ENCODE measurements around the gene RARS2.

DNA sequence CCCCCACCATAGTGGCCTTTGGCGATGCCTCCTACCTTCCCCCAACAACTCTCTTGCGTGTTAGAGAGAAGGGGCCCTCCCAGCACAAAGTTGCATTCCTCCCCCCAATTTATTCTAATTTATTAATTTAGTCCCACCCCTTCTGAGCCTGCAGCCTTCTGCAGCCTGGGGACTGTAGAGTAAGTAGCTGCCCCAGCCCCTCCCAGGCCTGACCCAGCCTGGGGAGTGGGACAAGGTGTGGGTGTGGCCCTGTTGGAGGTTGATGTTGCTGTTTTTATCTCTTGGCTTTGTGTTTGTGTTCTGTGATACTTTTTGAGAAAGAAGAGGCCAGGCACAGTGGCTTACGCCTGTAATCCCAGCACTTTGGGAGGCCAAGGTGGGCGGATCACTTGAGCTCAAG, 49.6 kb upstream of the RARS2 start:
- TF ChIP-seq SIN3A (IDR thresholded peaks at IDR 0.05; ENCODE audit: borderline replicate concordance, insufficient read depth, low read length): no peak
- TF ChIP-seq, protein P1, sequence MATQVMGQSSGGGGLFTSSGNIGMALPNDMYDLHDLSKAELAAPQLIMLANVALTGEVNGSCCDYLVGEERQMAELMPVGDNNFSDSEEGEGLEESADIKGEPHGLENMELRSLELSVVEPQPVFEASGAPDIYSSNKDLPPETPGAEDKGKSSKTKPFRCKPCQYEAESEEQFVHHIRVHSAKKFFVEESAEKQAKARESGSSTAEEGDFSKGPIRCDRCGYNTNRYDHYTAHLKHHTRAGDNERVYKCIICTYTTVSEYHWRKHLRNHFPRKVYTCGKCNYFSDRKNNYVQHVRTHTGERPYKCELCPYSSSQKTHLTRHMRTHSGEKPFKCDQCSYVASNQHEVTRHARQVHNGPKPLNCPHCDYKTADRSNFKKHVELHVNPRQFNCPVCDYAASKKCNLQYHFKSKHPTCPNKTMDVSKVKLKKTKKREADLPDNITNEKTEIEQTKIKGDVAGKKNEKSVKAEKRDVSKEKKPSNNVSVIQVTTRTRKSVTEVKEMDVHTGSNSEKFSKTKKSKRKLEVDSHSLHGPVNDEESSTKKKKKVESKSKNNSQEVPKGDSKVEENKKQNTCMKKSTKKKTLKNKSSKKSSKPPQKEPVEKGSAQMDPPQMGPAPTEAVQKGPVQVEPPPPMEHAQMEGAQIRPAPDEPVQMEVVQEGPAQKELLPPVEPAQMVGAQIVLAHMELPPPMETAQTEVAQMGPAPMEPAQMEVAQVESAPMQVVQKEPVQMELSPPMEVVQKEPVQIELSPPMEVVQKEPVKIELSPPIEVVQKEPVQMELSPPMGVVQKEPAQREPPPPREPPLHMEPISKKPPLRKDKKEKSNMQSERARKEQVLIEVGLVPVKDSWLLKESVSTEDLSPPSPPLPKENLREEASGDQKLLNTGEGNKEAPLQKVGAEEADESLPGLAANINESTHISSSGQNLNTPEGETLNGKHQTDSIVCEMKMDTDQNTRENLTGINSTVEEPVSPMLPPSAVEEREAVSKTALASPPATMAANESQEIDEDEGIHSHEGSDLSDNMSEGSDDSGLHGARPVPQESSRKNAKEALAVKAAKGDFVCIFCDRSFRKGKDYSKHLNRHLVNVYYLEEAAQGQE (IDR thresholded peaks at IDR 0.05; ENCODE audit: insufficient read depth in 1 of 2, low read depth in 2 of 2, low read length in 2 of 2): no peak
- TF ChIP-seq POLR2AphosphoS5 (IDR thresholded peaks at IDR 0.05; ENCODE audit: low read depth, low read length): no peak
- TF ChIP-seq TAF1 (IDR thresholded peaks at IDR 0.05; ENCODE audit: borderline replicate concordance, insufficient read depth, low read length): no peak

Data from PFSK-1 (cell line).